Neural crest cell (in vitro differentiated cells): ENCODE results near the gene TRPM3. TPM values are rescaled to one million over a fixed set of nuclear protein-coding genes. Genes with fewer than 3 reads are reported as not detected.

Experiments
- DNase-seq: peaks from one replicate; pipeline ENCODE4 v3.0.0; 2021; ENCODE audit warnings: low read depth, mixed read lengths, low spot score
- H3K27ac Mint-ChIP-seq: one replicate; pipeline ENCODE4 v1.8.0; 2021; ENCODE audit warnings: mild to moderate bottlenecking, mixed read lengths; ENCODE audit not compliant: unreplicated experiment
- H3K27me3 Mint-ChIP-seq: 2 replicates; pipeline ENCODE4 v1.8.0; 2021; ENCODE audit warnings: low read depth, mild to moderate bottlenecking, mixed read lengths
- H3K36me3 Mint-ChIP-seq: 2 replicates; pipeline ENCODE4 v1.8.0; 2021; ENCODE audit warnings: low read depth, mild to moderate bottlenecking, mixed read lengths
- H3K4me1 Mint-ChIP-seq: 2 replicates; pipeline ENCODE4 v1.8.0; 2021; ENCODE audit warnings: mixed read lengths
- H3K4me3 Mint-ChIP-seq: one replicate; pipeline ENCODE4 v1.8.0; 2021; ENCODE audit warnings: mild to moderate bottlenecking, mixed read lengths
- H3K9me3 Mint-ChIP-seq: 2 replicates; pipeline ENCODE4 v1.8.0; 2021; ENCODE audit warnings: mixed read lengths
- total RNA-seq: library from RNA; stranded (reverse); gene quantifications from 2 replicates; pipeline ENCODE4 v1.2.1, GENCODE V29; 2021
- TF ChIP-seq, protein P1 (sequence below): fragments of 200-600 bp; sonication (generic); conservative IDR thresholded peaks from 2 replicates; pipeline ENCODE4 v1.5.0; 2021; ENCODE audit warnings: antibody characterized with exemption, mild to moderate bottlenecking

Gene TRPM3
- total RNA-seq, 1 donor from 2014 or later: 1.4 TPM

DNA sequence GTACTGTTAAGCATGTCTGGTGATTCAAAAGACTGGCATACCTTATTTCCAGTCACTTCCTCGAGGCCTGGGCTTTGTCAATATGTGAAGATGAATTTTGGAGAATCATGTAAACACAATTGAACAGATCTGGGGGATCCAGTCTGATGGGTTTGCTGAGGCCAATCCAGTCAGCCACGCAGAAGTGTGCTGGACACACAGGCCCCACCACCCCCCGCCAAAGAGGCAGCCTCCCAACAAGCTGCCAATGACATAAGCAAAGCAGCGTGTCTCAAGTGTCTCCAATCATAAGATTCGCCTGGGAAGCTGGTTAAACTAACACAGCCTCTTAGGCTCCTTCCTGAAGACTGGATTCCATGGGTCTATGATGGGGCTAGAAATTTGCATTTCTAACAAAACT is 514.1 kb downstream of the TRPM3 start:
- H3K4me1 Mint-ChIP-seq: peaks cover 3% of the 10 kb centered on the region
- H3K9me3 Mint-ChIP-seq: no peaks in the 10 kb centered on the region
- no peak overlapping the region for H3K27ac Mint-ChIP-seq
- H3K27me3 Mint-ChIP-seq: no peaks in the 10 kb centered on the region
- DNase-seq: no peak
- H3K36me3 Mint-ChIP-seq: no peaks in the 10 kb centered on the region
- no peak overlapping the region for H3K4me3 Mint-ChIP-seq
- TF ChIP-seq, protein P1, sequence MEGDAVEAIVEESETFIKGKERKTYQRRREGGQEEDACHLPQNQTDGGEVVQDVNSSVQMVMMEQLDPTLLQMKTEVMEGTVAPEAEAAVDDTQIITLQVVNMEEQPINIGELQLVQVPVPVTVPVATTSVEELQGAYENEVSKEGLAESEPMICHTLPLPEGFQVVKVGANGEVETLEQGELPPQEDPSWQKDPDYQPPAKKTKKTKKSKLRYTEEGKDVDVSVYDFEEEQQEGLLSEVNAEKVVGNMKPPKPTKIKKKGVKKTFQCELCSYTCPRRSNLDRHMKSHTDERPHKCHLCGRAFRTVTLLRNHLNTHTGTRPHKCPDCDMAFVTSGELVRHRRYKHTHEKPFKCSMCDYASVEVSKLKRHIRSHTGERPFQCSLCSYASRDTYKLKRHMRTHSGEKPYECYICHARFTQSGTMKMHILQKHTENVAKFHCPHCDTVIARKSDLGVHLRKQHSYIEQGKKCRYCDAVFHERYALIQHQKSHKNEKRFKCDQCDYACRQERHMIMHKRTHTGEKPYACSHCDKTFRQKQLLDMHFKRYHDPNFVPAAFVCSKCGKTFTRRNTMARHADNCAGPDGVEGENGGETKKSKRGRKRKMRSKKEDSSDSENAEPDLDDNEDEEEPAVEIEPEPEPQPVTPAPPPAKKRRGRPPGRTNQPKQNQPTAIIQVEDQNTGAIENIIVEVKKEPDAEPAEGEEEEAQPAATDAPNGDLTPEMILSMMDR: no peak

DNA sequence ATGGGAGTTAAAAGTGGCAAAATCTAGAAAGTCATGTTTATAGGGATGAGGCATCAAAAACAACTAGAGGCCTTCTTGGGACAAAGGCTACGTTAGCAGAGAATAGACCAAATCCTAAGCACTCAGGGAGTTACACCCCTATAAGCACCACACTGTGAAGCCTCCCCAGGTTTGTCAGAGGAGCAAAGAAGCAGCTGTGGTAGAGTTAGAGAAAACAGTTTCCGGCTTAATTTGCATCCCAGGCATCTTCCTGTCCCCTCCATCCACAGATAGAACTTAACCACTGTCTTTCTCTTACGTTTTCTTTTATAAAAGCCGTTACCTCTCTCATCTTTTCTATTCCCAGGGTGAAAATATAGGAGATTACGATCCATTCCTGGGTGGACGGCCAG is 518.4 kb downstream of the TRPM3 start:
- Mint-ChIP-seq H3K27me3 (no peaks in the 10 kb centered on the region), H3K4me1 (peaks cover 8% of the 10 kb centered on the region), H3K4me3 (no peak overlapping the region), H3K36me3 (no peaks in the 10 kb centered on the region), H3K27ac (no peak overlapping the region), H3K9me3 (no peaks in the 10 kb centered on the region)
- no peak for DNase-seq
- TF ChIP-seq, protein P1: no peak

DNA sequence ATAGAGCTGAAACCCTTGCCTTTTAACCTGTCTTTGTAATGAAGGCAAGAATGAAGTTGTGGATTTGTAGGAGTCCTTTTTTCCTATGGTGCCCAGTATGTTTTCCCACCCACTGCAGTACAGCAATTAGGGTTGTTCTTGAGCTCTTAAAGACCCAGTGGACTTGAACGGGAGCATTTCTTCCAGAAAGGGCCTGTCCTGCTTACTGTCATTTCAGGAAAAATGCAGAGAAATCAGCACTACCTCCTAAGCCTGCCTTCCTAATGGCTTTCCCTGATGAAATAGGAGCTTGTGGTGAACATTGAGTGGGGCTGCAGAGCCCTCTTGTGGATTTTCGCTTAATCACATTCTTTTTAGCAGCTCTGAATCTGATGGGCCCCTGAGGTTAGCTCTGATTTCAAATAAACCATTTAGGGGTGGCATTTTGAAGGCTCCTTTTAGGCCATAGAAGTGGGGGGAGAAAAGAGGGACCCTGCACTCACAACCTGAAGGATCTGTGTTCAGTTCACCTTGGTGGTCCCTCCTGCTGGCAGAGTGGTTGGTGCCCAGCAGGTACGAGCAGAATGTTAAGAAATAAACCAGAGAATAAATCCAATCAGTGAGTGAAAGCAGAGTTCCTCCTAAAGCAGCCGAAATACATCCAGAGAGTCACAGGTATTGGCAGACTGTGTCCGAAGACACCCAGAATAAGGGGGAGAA is 519.0 kb downstream of the TRPM3 start:
- no peaks in the 10 kb centered on the region for H3K36me3 Mint-ChIP-seq
- H3K9me3 Mint-ChIP-seq: no peaks in the 10 kb centered on the region
- peaks cover 8% of the 10 kb centered on the region for H3K4me1 Mint-ChIP-seq
- no peaks in the 10 kb centered on the region for H3K27me3 Mint-ChIP-seq
- DNase-seq: peak; percentile 40
- no peak overlapping the region for H3K4me3 Mint-ChIP-seq
- TF ChIP-seq, protein P1: peak; percentile 87
- H3K27ac Mint-ChIP-seq: no peak overlapping the region

DNA sequence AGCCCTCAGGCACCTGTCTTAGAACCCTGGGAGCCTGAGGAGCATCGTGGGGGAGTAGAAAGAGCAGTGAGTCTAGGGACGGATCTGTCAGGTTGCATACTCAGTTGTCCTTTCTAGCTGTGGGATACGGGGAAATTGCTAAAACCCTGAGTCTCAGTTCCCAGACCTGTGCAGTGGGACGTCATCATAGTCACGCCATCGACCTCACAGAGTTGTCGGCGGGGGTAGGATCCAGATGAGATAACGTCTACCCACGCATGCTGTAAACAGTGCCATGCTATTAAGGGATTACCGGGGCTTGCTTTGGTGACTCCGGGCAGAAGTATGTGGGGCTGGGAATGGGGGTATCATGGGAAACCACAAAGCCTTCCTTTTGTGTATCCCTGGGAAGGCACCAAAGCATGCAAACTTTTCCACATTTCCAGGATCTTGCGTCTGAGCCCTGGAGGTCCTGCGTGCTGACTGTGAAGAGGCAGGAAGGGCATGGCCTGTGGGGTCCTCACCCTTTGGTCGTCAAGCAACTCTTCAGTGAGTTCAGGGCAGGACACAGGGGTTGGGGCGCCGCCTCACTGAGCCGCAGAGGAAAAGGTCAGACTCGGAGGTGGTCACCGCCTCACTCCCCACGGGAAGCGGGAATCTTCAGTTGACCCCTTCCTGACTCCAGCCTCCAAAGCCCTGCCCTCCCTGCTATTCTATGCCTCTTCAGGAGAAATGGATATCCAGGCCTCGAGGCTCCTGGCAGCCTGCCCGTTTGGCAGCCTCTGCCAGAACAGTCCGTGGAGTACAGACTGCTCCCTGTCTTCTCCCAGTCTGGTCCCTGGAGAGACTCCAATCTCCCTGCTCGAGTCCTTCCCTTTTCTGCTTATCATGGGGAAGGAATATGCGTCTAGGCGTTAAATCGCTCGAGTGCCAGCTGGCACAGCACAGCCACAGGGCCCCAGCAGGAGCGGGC is 520.1 kb downstream of the TRPM3 start:
- peaks cover 8% of the 10 kb centered on the region for H3K4me1 Mint-ChIP-seq

DNA sequence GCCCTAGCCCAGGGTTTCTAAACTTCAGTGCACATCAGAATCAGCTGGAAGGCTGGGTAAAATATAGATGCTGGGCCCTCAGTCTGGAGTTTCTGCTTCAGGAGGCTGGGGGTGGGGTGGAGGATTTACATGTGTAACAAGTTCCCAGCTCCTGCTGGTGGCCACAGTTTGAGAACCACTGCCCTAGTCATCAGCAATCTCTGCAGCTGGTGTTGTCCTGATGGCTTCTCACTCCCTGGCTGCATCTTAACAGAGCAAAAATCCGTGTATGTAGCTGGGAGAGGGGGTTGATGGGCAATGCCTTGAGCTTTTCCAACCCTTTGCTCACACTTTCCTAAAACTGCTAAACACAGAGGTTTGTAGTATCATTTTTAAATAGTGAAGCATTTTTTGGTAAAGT is 520.9 kb downstream of the TRPM3 start:
- Mint-ChIP-seq H3K9me3 (no peaks in the 10 kb centered on the region), H3K4me3 (no peak overlapping the region), H3K27ac (no peak overlapping the region), H3K27me3 (no peaks in the 10 kb centered on the region), H3K36me3 (no peaks in the 10 kb centered on the region), H3K4me1 (peaks cover 8% of the 10 kb centered on the region)
- no peak for DNase-seq
- TF ChIP-seq, protein P1: no peak

More for the DNA sequence above, 520.1 kb downstream of the TRPM3 start:
- Mint-ChIP-seq H3K4me3 (no peak overlapping the region), H3K27me3 (no peaks in the 10 kb centered on the region), H3K27ac (no peak overlapping the region), H3K9me3 (no peaks in the 10 kb centered on the region), H3K36me3 (no peaks in the 10 kb centered on the region)
- TF ChIP-seq, protein P1: no peak
- DNase-seq: no peak
